ENCODE results near the gene WARS2. TPM values are rescaled to one million over a fixed set of nuclear protein-coding genes. Genes with fewer than 3 reads are reported as not detected.

The WARS2 gene
- total and polyA plus RNA-seq, 12 donors, result 5.1 to 35.9 (median 20.9) TPM

DNA sequence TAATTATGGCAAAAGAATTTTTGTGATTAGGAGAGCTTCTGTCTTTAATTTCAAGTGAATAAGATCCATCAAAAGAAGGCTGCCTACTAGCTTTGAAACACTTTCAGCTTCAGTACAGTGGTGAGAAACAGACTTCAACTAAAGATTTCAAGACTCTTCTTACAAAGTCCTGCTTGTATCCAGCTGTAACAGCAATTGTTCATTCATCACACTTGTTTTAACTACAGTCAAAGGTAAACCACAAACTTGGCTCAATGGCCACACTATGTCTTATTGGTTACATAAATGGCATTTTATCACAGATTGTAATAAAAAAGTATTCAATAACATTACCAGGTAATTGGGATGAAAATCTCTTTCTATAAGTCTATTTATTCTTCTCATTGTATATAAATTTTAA is 59.2 kb downstream of the WARS2 start:
- no peak overlapping the region for H3K4me3 ChIP-seq
- no peaks in the 10 kb centered on the region for H3K9me3 ChIP-seq (replicated peaks in 1 of 3)
- no peak overlapping the region for H3K27ac ChIP-seq
- H3K27me3 ChIP-seq, result no peaks in the 10 kb centered on the region
- TF ChIP-seq POLR2A (IDR thresholded peaks at IDR 0.05), result no peak
- TF ChIP-seq, protein P1, sequence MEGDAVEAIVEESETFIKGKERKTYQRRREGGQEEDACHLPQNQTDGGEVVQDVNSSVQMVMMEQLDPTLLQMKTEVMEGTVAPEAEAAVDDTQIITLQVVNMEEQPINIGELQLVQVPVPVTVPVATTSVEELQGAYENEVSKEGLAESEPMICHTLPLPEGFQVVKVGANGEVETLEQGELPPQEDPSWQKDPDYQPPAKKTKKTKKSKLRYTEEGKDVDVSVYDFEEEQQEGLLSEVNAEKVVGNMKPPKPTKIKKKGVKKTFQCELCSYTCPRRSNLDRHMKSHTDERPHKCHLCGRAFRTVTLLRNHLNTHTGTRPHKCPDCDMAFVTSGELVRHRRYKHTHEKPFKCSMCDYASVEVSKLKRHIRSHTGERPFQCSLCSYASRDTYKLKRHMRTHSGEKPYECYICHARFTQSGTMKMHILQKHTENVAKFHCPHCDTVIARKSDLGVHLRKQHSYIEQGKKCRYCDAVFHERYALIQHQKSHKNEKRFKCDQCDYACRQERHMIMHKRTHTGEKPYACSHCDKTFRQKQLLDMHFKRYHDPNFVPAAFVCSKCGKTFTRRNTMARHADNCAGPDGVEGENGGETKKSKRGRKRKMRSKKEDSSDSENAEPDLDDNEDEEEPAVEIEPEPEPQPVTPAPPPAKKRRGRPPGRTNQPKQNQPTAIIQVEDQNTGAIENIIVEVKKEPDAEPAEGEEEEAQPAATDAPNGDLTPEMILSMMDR (IDR thresholded peaks at IDR 0.05), result no peak
- H3K4me1 ChIP-seq (replicated peaks in 1 of 2), result no peaks in the 10 kb centered on the region
- intact Hi-C loops (cut with DNase I), result no loop called here
- H3K36me3 ChIP-seq (replicated peaks in 1 of 2), result no peaks in the 10 kb centered on the region
- no peak for DNase-seq

- Histone ChIP-seq H3K27ac (no peak overlapping the region), H3K27me3 (no peaks in the 10 kb centered on the region), H3K9me3 (replicated peaks in 1 of 3) (no peaks in the 10 kb centered on the region), H3K4me3 (no peak overlapping the region), H3K36me3 (replicated peaks in 1 of 2) (no peaks in the 10 kb centered on the region), H3K4me1 (replicated peaks in 1 of 2) (peaks cover 0 to 6% of the 10 kb centered on the region in 2 donors)
- 70 to 89% (median 78%) methylated on average over 4 of the region's 4 CpGs for WGBS, 4 donors
- no peak for TF ChIP-seq POLR2A (IDR thresholded peaks at IDR 0.05)
- DNase-seq, result no peak
- intact Hi-C loops (cut with DNase I), result no loop called here
Observed at GRCh38 chr1:119080586-119080985, 59.9 kb downstream of the WARS2 start.

GRCh38 chr1:119079881-119080280 is 60.6 kb downstream of the WARS2 start:
- H3K4me3 ChIP-seq, result no peak overlapping the region
- peaks cover 0 to 10% of the 10 kb centered on the region in 2 donors for H3K4me1 ChIP-seq (replicated peaks in 1 of 2)
- no peak overlapping the region for H3K27ac ChIP-seq
- no peak for TF ChIP-seq POLR2A (IDR thresholded peaks at IDR 0.05)
- intact Hi-C loops (cut with DNase I), result no loop called here
- no peaks in the 10 kb centered on the region for H3K36me3 ChIP-seq (replicated peaks in 1 of 2)
- WGBS, 4 donors, result 96 to 100% (median 97%) methylated on average over 1 of the region's 1 CpG
- H3K27me3 ChIP-seq, result no peaks in the 10 kb centered on the region
- no peaks in the 10 kb centered on the region for H3K9me3 ChIP-seq (replicated peaks in 1 of 3)
- DNase-seq, result no peak

- TF ChIP-seq, protein P1 (IDR thresholded peaks at IDR 0.05), result no peak
- no peak for TF ChIP-seq POLR2A (IDR thresholded peaks at IDR 0.05)
Observed at GRCh38 chr1:119075614-119076013, 64.8 kb downstream of the WARS2 start.

DNA sequence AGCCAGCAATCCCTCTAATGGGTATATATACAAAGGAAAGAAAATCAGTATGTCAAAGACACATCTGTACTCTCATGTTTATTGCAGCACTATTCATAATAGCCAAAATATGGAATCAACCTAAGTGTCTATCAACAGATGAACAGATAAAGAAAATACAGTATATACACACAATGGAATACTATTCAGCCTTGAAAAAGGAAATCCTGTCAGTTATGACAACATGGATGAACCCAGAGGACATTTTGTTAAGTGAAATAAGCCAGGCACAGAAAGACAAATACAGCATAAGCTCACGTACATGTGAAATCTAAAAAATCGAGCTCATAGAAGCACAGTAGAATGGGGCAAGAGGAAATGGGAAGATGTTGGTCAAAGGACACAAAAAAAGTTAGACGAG is 69.1 kb downstream of the WARS2 start:
- TF ChIP-seq POLR2A (IDR thresholded peaks at IDR 0.05), result no peak
- TF ChIP-seq, protein P1 (IDR thresholded peaks at IDR 0.05), result no peak
- H3K36me3 ChIP-seq (replicated peaks in 1 of 2), result no peaks in the 10 kb centered on the region
- intact Hi-C loops (cut with DNase I), result no loop called here
- WGBS, 4 donors, result 94 to 98% (median 97%) methylated on average over 3 of the region's 3 CpGs
- peaks cover 0 to 10% of the 10 kb centered on the region in 2 donors for H3K4me1 ChIP-seq (replicated peaks in 1 of 2)
- DNase-seq, result no peak
- no peaks in the 10 kb centered on the region for H3K27me3 ChIP-seq
- H3K27ac ChIP-seq, result no peak overlapping the region
- H3K9me3 ChIP-seq (replicated peaks in 1 of 3), result no peaks in the 10 kb centered on the region
- no peak overlapping the region for H3K4me3 ChIP-seq

More at GRCh38 chr1:119075614-119076013, 64.8 kb downstream of the WARS2 start:
- H3K36me3 ChIP-seq (replicated peaks in 1 of 2), result no peaks in the 10 kb centered on the region
- 24 to 47% (median 34%) methylated on average over 1 of the region's 1 CpG for WGBS, 4 donors
- no peaks in the 10 kb centered on the region for H3K9me3 ChIP-seq (replicated peaks in 1 of 3)
- peak in 2 of 7 donors; percentile 13 to 18 for DNase-seq
- no peaks in the 10 kb centered on the region for H3K27me3 ChIP-seq
- H3K27ac ChIP-seq, result peak overlapping the region in 1 of 5 donors; percentile 15
- intact Hi-C loops (cut with DNase I), result no loop called here
- H3K4me3 ChIP-seq, result no peak overlapping the region
- H3K4me1 ChIP-seq (replicated peaks in 1 of 2), result peaks cover 0 to 10% of the 10 kb centered on the region in 2 donors

All from adrenal gland (tissue), 12 donors.